Suprapubic skin (tissue), 4 donors: ENCODE results near the gene SAAL1. TPM values are rescaled to one million over a fixed set of nuclear protein-coding genes. Genes with fewer than 3 reads are reported as not detected.
"Not testable (repeated sequence)": the region's sequence is repeated elsewhere in the genome, so short reads cannot be mapped to it uniquely, and the experiment has no call there.

Experiments
- DNase-seq, 2 donors: peaks; one replicate each; pipeline ENCODE4 v3.0.0-alpha.2; 2019; ENCODE audit warnings: low spot score in 2 of 2
- H3K27ac ChIP-seq: fragments of 200-600 bp; sonication (generic); one replicate; pipeline ENCODE4 v1.5.1; 2019
- H3K27me3 ChIP-seq: fragments of 200-600 bp; sonication (generic); one replicate; pipeline ENCODE4 v1.5.1; 2019
- H3K36me3 ChIP-seq: fragments of 200-600 bp; sonication (generic); one replicate; pipeline ENCODE4 v1.5.1; 2019
- H3K4me1 ChIP-seq: fragments of 200-600 bp; sonication (generic); one replicate; pipeline ENCODE4 v1.5.1; 2019
- H3K4me3 ChIP-seq: fragments of 200-600 bp; sonication (generic); one replicate; pipeline ENCODE4 v1.5.1; 2019; ENCODE audit warnings: mild to moderate bottlenecking
- H3K9me3 ChIP-seq: fragments of 200-600 bp; sonication (generic); one replicate; pipeline ENCODE4 v1.5.1; 2019
- CTCF ChIP-seq, 2 donors: fragments of 200-600 bp in 1 of 2; fragments of 450-650 bp in 1 of 2; sonication (generic) in 1 of 2; IDR thresholded peaks; one replicate each; pipeline ENCODE4 v1.5.1; 2016 to 2019; ENCODE audit warnings: antibody characterized with exemption in 2 of 2, mild to moderate bottlenecking in 1 of 2, moderate library complexity in 1 of 2
- EP300 ChIP-seq: sonication (generic); formaldehyde crosslinking; IDR thresholded peaks from one replicate; pipeline ENCODE4 v1.6.1; 2017; ENCODE audit warnings: antibody characterized with exemption
- POLR2A ChIP-seq, 2 donors: fragments of 450-650 bp; IDR thresholded peaks; one replicate each; pipeline ENCODE4 v1.6.1; 2017; ENCODE audit warnings: antibody characterized with exemption in 2 of 2, mild to moderate bottlenecking in 2 of 2, moderate library complexity in 2 of 2
- POLR2AphosphoS5 ChIP-seq, 3 donors: sonication (generic); formaldehyde crosslinking; IDR thresholded peaks; one replicate each; pipeline ENCODE4 v1.6.1; 2017; ENCODE audit warnings: antibody characterized with exemption in 3 of 3
- WGBS: methylation state at CpG from one replicate; pipeline ENCODE4 v1.1.5; 2018; 5-methylcytosine and 5-hydroxymethylcytosine counted together
- total RNA-seq, 4 donors: library from RNA; depleted of rRNA; stranded (reverse); fragments of >200 nt; gene quantifications; one replicate each; pipeline ENCODE4 v1.1.0, GENCODE V29; 2016

SAAL1 gene
- total RNA-seq, 4 donors from 2014 or later, result 7.1 to 19.1 (median 7.3) TPM

- TF ChIP-seq POLR2A (IDR thresholded peaks at IDR 0.05) (no peak), CTCF (IDR thresholded peaks at IDR 0.05) (no peak), POLR2AphosphoS5 (IDR thresholded peaks at IDR 0.05) (no peak), EP300 (no peak)
- H3K36me3 ChIP-seq, result no peaks in the 10 kb centered on the region
- H3K4me3 ChIP-seq, result no peak overlapping the region
- H3K9me3 ChIP-seq, result no peaks in the 10 kb centered on the region
- H3K4me1 ChIP-seq, result no peaks in the 10 kb centered on the region
- H3K27ac ChIP-seq, result no peak overlapping the region
- DNase-seq, result no peak
- 95% methylated on average over 2 of the region's 2 CpGs for WGBS
- no peaks in the 10 kb centered on the region for H3K27me3 ChIP-seq
These were observed 34.3 kb upstream of the SAAL1 start for GRCh38 chr11:18140145-18140544.

GRCh38 chr11:18137186-18137800 is 31.4 kb upstream of the SAAL1 start:
- no peak overlapping the region for H3K4me3 ChIP-seq
- WGBS, result 89% methylated on average over 26 of the region's 29 CpGs

GRCh38 chr11:18135308-18135707 is 29.4 kb upstream of the SAAL1 start:
- Histone ChIP-seq H3K27me3 (no peaks in the 10 kb centered on the region), H3K27ac (no peak overlapping the region), H3K36me3 (no peaks in the 10 kb centered on the region), H3K4me3 (no peak overlapping the region), H3K9me3 (no peaks in the 10 kb centered on the region), H3K4me1 (no peaks in the 10 kb centered on the region)
- no peak for TF ChIP-seq POLR2A (IDR thresholded peaks at IDR 0.05)
- TF ChIP-seq POLR2AphosphoS5 (IDR thresholded peaks at IDR 0.05), result no peak
- no peak for TF ChIP-seq EP300
- no peak for TF ChIP-seq CTCF (IDR thresholded peaks at IDR 0.05)
- 38% methylated on average over 2 of the region's 2 CpGs for whole genome bisulfite sequencing
- no peak for DNase-seq

More at GRCh38 chr11:18137186-18137800, 31.4 kb upstream of the SAAL1 start:
- no peaks in the 10 kb centered on the region for H3K4me1 ChIP-seq
- no peaks in the 10 kb centered on the region for H3K27me3 ChIP-seq
- no peaks in the 10 kb centered on the region for H3K9me3 ChIP-seq
- H3K27ac ChIP-seq, result no peak overlapping the region
- DNase-seq, result no peak
- no peaks in the 10 kb centered on the region for H3K36me3 ChIP-seq
- TF ChIP-seq EP300 (no peak), POLR2AphosphoS5 (IDR thresholded peaks at IDR 0.05) (no peak), POLR2A (IDR thresholded peaks at IDR 0.05) (no peak), CTCF (IDR thresholded peaks at IDR 0.05) (no peak)

- Histone ChIP-seq H3K27ac (no peak within 1 kb of the TSS), H3K27me3 (peaks cover 8% of the 10 kb centered on the region), H3K4me3 (no peak within 1 kb of the TSS), H3K36me3 (no peaks in the 10 kb centered on the region), H3K4me1 (no peaks in the 10 kb centered on the region), H3K9me3 (no peaks in the 10 kb centered on the region)
- DNase-seq, result no peak
- 57% methylated on average over 3 of the region's 3 CpGs for WGBS
- TF ChIP-seq EP300, result no peak
- no peak for TF ChIP-seq CTCF (IDR thresholded peaks at IDR 0.05)
- no peak for TF ChIP-seq POLR2AphosphoS5 (IDR thresholded peaks at IDR 0.05)
- TF ChIP-seq POLR2A (IDR thresholded peaks at IDR 0.05), result no peak
These were observed 26.5 kb upstream of the SAAL1 start, which contains the start of gene MRGPRX3 for GRCh38 chr11:18132341-18132740. MRGPRX3 (plus strand) TSS chr11:18132571; CDS start chr11:18137203, 4,632 bp downstream.

- H3K27ac ChIP-seq, H3K27me3 ChIP-seq, H3K4me1 ChIP-seq, H3K36me3 ChIP-seq, H3K9me3 ChIP-seq, DNase-seq, H3K4me3 ChIP-seq: not testable (repeated sequence)
- WGBS, result 90% methylated on average over 4 of the region's 4 CpGs
These were observed 25.2 kb upstream of the SAAL1 start for GRCh38 chr11:18131115-18131514.

GRCh38 chr11:18121331-18121828 is 15.5 kb upstream of the SAAL1 start:
- not testable (repeated sequence) for H3K36me3 ChIP-seq, H3K27me3 ChIP-seq, H3K4me1 ChIP-seq, H3K4me3 ChIP-seq, DNase-seq, H3K9me3 ChIP-seq, H3K27ac ChIP-seq
- WGBS, result 59% methylated on average over 8 of the region's 20 CpGs
